Right lobe of liver (tissue), 4 donors: ENCODE data around the gene KCND2.

Experiments used
- CTCF ChIP-seq, 4 donors: fragments of 200-600 bp in 3 of 4; fragments of 450-650 bp in 1 of 4; IDR thresholded peaks; one replicate each; pipeline versions ENCODE4 v1.5.1 to v1.8.0; 2016 to 2022; ENCODE audit warnings: antibody characterized with exemption in 4 of 4, mild to moderate bottlenecking in 2 of 4
- POLR2A ChIP-seq: fragments of 450-650 bp; IDR thresholded peaks from one replicate; pipeline ENCODE4 v1.6.1; 2017; ENCODE audit warnings: antibody characterized with exemption, mild to moderate bottlenecking
- donor health status: DM: no; HTN: no; CAD: no.
- donor health status: DM: no; HTN: no; CAD: no.
- donor health status: DM: no; HTN: yes; CAD: no.

GRCh38 chr7:120256344-120257070 lies 16.5 kb upstream of the KCND2 start:
- TF ChIP-seq CTCF (IDR thresholded peaks at IDR 0.05) (no peak), POLR2A (no peak)
